Activated CD8-positive, alpha-beta memory T cell treated with anti-CD3 and anti-CD28 coated beads, Interleukin-2, amount 50 U/mL, for 24 hours (primary cell): Measurements from ENCODE around the gene ZMAT3.
A peak's percentile ranks its signal among the peaks of the same experiment; 100 is the strongest.

Experiments
- DNase-seq: peaks from one replicate; pipeline ENCODE4 v3.0.0-alpha.2; 2020; ENCODE audit errors: extremely low read depth

The ZMAT3 gene

DNA sequence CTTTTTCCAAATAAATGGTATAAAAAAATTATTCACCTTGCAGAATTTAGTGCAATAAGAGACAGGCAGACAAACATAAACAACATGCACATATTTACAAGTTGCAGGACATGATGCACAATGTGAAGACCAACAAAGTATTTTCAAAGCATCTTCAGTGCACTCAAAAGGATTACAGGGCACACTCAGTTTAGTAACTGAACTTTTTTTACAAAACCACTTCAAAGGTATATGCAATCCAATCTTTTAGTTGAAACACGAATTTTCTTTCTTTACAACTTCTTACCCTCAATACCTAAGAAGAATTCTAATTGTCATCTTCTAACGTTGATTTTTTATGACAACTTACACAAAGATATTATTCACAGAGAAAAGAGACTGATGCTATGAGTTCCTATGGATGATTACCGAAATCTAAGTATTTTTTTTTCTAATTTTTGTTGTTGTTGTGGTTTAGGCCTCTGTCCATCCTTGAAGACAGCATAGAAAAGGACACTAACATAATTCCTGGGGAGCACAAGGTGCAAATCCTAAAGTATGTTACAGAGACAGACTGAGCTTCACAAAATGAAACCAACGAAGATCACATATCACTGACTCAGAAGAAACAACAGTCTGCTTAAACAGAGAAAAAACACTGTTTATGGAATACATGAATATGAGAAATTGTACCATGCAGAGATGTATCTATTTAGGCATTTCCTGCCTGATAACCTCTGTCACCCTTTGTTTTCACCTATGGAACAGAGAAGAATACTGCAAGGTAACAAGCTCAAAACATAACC lies 50.3 kb downstream of the ZMAT3 start:
- DNase-seq: no peak

DNA sequence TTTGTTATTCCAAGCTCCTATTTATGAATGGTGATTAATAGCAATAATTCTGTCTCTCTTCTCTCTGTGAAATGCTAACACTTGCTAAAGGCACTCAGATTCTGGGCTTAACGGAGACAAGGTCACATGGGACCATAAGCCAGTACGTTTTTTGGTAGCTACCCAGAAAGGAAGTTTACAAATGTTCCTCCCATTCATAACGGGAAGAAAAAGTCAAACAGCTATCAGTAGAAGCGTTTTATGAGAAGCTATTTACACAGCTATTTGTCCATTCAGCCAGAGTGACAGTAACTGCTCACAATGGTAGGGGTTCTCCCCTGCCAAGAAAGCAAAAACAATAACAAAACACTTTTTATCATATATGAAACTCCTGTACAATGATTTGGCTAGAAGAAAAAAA lies 51.5 kb downstream of the ZMAT3 start:
- DNase-seq: no peak

DNA sequence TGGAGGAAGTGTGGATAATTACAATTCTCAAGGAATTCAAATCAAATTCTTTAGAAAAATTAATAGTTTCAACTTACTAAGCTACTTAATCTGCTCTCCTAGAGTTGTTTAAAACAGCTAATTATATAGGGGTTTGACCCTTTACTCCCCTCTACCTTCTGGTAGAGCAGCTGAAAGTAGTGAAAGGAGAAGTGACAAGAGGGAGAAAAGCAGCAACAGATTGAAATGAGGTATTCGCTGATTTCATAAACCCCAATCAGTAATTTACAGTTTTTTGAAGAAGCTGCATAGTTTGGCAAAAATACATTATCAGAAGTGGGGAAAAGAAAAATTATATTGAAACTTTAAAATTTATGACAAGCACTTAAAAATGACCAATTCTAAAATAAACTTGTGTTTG lies 52.8 kb downstream of the ZMAT3 start:
- no peak for DNase-seq

DNA sequence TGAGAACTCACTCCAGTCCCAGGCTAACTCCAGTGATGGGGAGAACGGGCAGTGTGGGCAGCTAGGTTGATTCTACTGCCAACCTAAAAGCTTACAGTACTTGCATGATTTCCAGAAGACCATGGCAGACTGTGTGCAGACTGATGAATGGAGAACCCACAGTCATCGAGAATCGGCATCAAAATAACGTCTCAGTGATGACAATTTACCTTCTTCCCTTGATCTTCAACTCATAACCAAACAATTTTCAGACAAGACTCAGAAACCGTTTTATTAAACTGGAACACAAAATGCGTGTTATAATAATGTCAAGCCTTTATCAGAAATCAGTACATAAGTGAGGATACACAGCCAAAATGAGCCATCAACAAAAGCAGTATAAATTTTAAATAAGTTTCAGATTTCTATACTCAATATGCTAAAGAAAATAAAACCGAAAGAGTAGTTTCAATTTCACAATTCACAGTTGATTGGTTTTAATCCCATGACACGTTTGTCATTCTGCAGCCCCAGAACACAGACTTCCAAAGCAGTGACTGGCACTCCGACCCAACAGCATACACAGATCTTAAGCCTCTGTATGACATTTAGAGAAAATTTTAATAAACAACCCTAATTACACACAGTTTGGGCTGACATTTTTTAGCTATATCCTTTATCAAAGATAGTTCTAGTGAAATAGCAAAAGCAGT lies 54.5 kb downstream of the ZMAT3 start:
- DNase-seq: no peak

DNA sequence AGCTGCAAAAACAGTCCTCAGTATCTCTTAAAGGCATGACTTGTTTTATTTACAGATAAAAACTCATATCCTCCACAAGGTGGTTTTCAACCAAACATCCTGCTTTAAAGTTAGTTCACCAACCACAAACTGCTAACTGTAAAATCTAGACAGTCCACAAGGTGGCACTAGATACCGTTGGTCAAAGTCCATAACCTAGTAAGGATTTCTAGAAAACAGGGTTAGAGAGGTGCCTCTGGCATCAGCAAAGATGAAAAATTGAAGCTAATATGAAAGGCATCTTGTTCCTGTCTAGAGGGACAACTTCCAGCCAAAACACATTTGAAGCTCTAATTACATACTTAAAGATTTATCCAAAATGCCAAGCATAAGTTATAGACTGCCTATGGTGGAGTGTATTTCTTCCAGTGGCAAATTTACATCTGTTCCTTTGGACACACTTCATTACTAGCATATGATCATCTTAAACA lies 56.0 kb downstream of the ZMAT3 start:
- peak; percentile 21 for DNase-seq

DNA sequence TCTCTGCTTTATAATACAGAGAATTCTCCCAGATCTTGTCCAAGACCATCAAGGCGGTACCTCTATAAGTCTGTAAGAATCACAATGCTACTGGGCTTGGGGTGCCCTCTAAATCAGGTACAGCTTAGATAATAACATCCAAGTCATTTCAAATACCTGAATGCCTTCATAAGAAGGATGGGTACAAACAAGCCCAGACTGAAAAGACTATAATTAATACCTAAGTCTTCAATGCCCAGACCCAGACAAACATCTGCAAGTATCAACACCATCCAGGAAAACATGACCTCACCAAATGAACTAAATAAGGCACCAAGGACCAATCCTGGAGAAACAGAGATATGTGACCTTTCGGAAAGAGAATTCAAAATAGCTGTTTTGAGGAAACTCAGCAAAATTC lies 65.9 kb downstream of the ZMAT3 start:
- DNase-seq: no peak

DNA sequence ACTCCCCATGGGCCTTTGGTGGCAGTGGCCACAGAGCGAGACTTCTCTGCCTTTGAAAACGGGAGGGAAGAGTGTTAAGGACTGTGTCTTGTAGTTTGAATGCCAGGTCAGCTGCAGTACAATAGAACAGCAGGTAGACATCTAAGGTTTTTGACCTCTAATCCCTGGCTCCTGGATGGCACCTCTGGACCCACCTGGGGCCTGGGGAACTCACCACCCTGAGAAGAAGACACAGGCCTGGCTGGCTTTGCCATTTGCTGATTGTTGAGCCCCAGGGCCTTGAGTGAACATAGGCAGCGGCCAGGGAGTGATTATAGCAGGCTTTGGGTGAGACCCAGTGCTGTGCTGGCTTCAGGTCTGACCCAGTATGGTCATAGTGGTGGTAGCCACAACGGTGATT lies 66.4 kb downstream of the ZMAT3 start:
- DNase-seq: no peak

DNA sequence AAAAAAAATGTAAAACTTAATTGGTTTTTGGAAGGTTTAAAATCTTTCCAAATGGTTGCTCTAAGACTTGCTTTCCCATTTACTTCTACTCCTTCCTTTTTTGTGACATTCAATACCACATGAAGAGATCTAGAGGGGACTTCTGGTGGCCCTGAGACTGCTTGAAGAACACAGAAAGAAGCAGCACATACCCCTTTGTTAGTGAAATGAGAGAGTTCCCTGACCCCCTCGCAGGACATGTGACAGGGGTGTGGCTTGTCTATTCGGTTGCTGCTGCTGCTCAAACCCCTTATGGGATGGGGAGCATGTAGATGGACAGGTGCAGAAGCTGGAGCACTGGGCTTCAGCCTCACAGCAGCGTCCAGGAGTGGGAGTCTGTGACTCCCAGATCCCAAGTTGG lies 71.0 kb downstream of the ZMAT3 start:
- no peak for DNase-seq

DNA sequence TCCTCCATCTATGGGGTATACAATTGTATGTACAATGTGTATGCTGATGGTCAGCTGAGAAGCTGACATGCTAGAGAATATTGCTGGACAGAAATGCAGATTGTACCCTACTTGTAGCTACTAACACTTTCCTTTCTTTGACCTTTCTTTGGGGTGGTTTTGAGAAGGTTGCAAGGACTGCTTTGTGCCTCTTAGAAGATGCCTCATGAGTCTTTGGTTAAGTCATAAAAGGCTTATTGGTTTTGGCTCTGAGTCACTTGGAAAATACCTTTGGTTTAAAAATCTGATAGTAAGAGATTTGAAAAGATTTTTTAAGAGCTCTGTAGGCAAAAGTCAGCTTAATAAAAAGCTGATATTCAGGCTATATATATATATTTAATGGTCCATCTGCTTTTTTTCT lies 71.5 kb downstream of the ZMAT3 start:
- no peak for DNase-seq

DNA sequence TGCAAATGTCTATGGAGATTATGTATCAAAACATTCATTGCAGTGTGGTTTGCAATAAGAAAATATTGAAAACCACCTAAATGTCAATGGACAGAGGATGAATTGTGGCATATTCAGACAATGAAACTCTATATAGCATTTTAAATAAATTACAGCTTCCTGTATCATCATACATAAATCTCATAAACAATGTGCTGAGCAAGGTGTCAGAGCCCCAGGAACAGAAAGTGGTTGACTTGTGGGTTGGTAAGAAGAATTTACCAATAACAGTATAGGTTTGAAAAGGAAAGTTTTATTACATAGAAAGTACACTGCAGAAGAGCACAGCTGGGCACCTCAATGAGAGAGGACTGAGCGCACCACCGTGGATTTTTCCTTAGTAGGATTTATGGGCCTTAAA lies 75.2 kb downstream of the ZMAT3 start:
- DNase-seq: no peak

DNA sequence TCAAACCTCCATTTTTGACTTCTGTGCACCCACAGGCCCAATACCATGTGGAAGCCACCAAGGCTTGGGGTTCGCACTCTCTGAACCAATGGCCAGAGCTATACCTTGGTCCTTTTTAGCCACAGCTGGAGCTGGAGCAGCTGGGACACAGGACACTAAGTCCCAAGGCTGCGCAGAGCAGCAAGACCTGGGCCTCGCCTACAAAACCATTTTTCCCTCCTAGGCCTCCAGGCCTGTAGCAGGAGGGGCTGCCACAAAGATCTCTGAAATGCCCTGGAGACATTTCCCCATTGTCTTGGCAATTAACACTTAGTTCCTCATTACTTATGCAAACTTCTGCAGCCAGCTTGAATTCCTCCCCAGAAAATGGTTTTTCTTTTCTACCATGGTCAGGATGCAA lies 81.3 kb downstream of the ZMAT3 start:
- DNase-seq: no peak

DNA sequence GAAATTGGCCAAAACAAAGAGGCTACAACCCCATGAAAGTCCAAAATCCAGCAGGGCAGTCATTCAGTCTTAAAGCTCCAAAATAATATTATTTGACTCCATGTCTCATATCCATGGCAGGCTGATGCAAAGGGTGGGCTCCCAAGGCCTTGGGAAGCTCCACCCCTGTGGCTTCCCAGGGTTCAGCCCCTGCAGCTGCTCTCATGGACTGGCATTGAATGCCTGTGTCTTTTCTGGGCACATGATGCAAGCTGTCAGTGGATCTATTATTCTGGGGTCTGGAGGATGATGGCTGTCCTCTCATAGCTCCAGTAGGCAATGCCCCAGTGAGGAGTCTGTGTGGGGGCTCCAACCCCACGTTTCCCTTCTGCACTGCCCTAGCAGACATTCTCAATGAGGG lies 81.8 kb downstream of the ZMAT3 start:
- DNase-seq: no peak

DNA sequence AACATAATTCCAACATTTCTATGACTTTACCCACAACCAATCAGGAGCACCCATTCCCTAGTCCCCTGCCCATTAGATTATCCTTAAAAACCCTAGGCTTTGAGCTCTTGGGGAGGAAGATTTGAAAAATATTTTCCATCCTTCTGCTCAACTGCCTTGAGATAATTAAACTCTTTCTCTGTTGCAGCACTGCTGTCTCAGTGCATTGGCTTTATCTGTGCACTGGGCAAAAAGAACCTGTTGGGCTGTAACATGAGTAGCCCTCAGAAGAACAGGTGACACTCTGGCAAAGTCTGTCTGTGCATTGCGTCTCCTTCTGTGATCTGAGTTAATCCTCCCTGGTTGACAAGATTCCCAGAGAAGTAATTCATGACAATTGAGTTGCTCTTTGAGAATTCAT lies 83.9 kb downstream of the ZMAT3 start:
- no peak for DNase-seq

DNA sequence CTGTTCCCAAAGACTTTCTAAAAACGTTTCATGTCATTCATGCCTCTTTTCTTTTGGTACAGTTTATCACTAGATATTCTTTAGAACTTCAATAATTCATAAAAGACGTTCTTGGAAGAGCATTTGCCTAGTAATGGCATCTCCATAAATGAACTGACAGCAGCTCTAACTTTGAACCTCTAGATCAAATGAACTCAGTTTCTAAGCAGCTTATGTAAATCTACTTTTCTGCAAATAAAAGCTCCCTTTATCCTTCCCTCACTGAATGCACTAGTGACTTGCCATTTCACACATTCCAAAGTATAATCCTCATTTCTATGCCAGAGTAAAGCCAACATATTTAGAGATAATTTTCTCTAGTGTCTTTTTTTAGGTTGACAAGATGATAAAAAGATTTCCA lies 85.2 kb downstream of the ZMAT3 start:
- no peak for DNase-seq

DNA sequence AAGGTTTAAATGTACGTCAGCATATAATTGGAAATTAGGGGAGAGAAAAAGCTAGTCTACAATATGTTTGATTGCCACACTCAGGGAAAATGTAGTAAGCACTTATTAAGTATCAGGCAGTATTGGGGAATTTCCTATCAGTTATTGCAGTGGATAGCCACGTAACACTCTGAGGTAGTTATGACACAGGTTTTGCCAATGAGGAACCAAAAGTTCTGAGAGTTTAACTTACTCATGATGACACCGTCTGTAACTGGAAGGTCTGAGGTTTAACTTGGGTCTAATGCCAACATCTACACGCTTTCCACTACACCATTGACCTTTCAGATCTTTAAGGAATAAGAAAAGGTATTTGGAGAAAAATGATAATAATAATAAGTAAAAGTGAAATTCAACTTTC lies 89.5 kb downstream of the ZMAT3 start:
- no peak for DNase-seq

DNA sequence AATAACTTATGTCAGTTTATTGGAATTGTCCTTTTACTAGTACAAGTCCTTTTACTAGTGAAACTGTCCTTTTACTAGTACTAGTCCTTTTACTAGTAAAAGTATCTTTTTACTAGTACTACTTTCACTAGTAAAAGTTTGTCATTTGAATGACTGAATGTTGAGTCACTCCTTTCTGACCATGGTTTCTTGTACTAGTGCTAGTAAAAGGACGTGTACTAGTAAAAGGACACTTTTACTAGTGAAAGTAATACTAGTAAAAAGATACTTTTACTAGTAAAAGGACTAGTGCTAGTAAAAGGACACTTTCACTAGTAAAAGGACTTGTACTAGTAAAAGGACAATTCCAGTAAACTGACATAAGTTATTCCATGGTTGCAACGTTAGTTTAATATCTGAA lies 96.3 kb downstream of the ZMAT3 start:
- DNase-seq: no peak

DNA sequence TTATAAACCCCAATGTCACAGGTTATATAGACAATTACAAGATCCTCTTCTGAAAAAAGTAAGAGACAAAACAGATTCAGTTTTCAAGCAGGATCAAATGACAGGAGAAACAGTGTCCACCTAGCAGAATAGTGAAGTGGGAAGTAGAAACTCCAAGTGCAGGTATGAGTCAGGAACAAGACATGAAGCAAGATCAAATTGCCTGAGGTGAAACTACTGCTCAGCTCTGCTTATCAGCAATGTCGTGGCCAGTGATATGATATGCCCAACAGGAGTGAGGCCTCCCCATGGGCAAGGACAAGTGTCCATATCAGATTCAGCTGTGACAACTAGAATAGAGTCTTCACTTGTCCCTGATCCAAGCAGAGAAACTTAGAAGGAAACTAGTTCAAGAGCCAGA lies 100.0 kb downstream of the ZMAT3 start:
- no peak for DNase-seq

DNA sequence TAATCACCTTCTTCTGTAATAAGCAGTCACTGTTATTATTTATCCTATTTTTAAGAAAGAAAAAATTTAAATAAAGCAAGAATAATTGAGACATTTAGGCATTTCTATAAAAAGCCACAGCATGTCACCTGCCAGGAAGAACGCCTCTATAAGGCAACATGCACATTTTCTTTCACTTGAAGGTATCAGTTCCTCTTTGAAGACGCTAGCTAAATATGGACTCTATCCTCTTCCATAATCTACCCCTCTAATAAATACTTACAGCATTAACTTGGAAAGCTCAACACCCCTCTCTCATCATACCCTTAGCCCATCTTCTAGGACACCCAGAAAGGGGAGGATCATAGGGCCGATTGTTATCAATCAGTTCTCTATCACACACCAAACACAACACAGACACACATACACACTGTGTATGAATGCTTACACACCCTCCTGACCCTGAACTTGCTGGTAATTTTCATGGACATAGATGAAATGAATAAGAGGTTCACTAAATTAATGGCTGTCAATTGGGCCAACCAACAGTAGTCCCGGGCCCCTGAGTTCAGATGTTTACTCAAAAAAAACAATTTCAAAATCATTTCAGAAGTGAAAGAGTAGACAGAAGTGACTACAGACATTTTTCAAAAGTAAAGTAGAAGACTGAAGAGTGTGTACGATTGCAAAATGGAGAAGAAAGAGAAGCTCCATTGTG lies 102.5 kb downstream of the ZMAT3 start:
- DNase-seq: no peak
